CD14-positive monocyte (primary cell): Measurements from ENCODE around the gene AQP7. TPM values are rescaled to one million over a fixed set of nuclear protein-coding genes. Genes with fewer than 3 reads are reported as not detected.
"Not testable (repeated sequence)": the region's sequence is repeated elsewhere in the genome, so short reads cannot be mapped to it uniquely, and the experiment has no call there.

Source experiments
- DNase-seq, 3 donors: peaks; one replicate each; pipeline ENCODE4 v3.0.0-alpha.2; 2011 to 2022
- H2AFZ ChIP-seq: 2 replicates; pipeline ENCODE4 v1.6.0; 2012; ENCODE audit warnings: mild to moderate bottlenecking, low read depth, low read length, inconsistent platforms; ENCODE audit not compliant: insufficient read depth, poor library complexity, severe bottlenecking
- H3K27ac ChIP-seq, 2 donors: 1 replicate in 1 of 2; 2 replicates in 1 of 2; pipeline ENCODE4 v1.5.1; 2012 to 2013; ENCODE audit warnings: low read length in 2 of 2, control low read depth in 1 of 2, inconsistent platforms in 1 of 2, low read depth in 1 of 2, mild to moderate bottlenecking in 1 of 2
- H3K27me3 ChIP-seq, 2 donors: one replicate each; pipeline versions ENCODE4 v1.6.0 to v1.6.1; 2011 to 2013; ENCODE audit warnings: low read length in 2 of 2; ENCODE audit not compliant: control insufficient read depth in 2 of 2, insufficient read depth in 2 of 2
- H3K36me3 ChIP-seq, 2 donors: replicated peaks in 1 of 2; 1 replicate in 1 of 2; 2 replicates in 1 of 2; pipeline versions ENCODE4 v1.5.1 to v1.6.1; 2012 to 2013; ENCODE audit warnings: low read length in 2 of 2, control low read depth in 1 of 2, inconsistent platforms in 1 of 2, mild to moderate bottlenecking in 1 of 2; ENCODE audit not compliant: insufficient read depth in 2 of 2, control insufficient read depth in 1 of 2
- H3K4me1 ChIP-seq, 2 donors: 1 replicate in 1 of 2; 2 replicates in 1 of 2; pipeline versions ENCODE4 v1.5.1 to v1.6.1; 2012 to 2013; ENCODE audit warnings: low read length in 2 of 2, control low read depth in 1 of 2, inconsistent platforms in 1 of 2, mild to moderate bottlenecking in 1 of 2, moderate library complexity in 1 of 2; ENCODE audit not compliant: insufficient read depth in 2 of 2, control insufficient read depth in 1 of 2
- H3K4me2 ChIP-seq: replicated peaks from 2 replicates; pipeline ENCODE3; 2012; ENCODE audit warnings: low read length, moderate library complexity, mild to moderate bottlenecking; ENCODE audit not compliant: poor library complexity, severe bottlenecking; ENCODE audit errors: extremely low read depth
- H3K4me3 ChIP-seq, 3 experiments: fragments of 200-600 bp in 1 of 3; sonication (generic) in 1 of 3; replicated peaks in 1 of 3; 1 replicate in 2 of 3; 2 replicates in 1 of 3; pipeline ENCODE4 v1.5.1; 2011 to 2013; ENCODE audit warnings: low read length in 3 of 3, mild to moderate bottlenecking in 3 of 3, control low read depth in 2 of 3, low read depth in 2 of 3, inconsistent platforms in 1 of 3, moderate library complexity in 1 of 3
- H3K79me2 ChIP-seq: 2 replicates; pipeline ENCODE4 v1.6.0; 2012; ENCODE audit warnings: mild to moderate bottlenecking, control low read depth, inconsistent platforms, low read length, moderate library complexity; ENCODE audit not compliant: insufficient read depth
- H3K9ac ChIP-seq: 2 replicates; pipeline ENCODE4 v1.6.0; 2017; ENCODE audit warnings: low read length, mild to moderate bottlenecking; ENCODE audit not compliant: insufficient read depth, poor library complexity, severe bottlenecking
- H3K9me3 ChIP-seq, 2 donors: replicated peaks in 1 of 2; 1 replicate in 1 of 2; 2 replicates in 1 of 2; pipeline versions ENCODE4 v1.5.1 to v1.6.1; 2012 to 2013; ENCODE audit warnings: low read length in 2 of 2, control low read depth in 1 of 2; ENCODE audit not compliant: control insufficient read depth in 1 of 2, insufficient read depth in 1 of 2
- H4K20me1 ChIP-seq: 2 replicates; pipeline ENCODE4 v1.6.0; 2012; ENCODE audit warnings: mild to moderate bottlenecking, low read length, control low read depth, moderate library complexity; ENCODE audit not compliant: insufficient read depth
- H3K27ac Mint-ChIP-seq, 7 donors: one replicate each; pipeline ENCODE4 v1.8.0; 2020; ENCODE audit warnings: mild to moderate bottlenecking in 7 of 7, mixed read lengths in 7 of 7, moderate library complexity in 6 of 7, inconsistent platforms in 2 of 7
- H3K27me3 Mint-ChIP-seq, 3 donors: one replicate each; pipeline ENCODE4 v1.8.0; 2021 to 2022; ENCODE audit warnings: low read depth in 3 of 3, mild to moderate bottlenecking in 3 of 3, mixed read lengths in 3 of 3, moderate library complexity in 3 of 3, inconsistent platforms in 1 of 3
- H3K36me3 Mint-ChIP-seq, 2 donors: one replicate each; pipeline ENCODE4 v1.8.0; 2020; ENCODE audit warnings: mixed read lengths in 2 of 2, inconsistent platforms in 1 of 2, mild to moderate bottlenecking in 1 of 2
- H3K4me1 Mint-ChIP-seq: one replicate; pipeline ENCODE4 v1.8.0; 2020; ENCODE audit warnings: mild to moderate bottlenecking, mixed read lengths
- H3K4me3 Mint-ChIP-seq, 2 donors: one replicate each; pipeline ENCODE4 v1.8.0; 2020; ENCODE audit warnings: mild to moderate bottlenecking in 2 of 2, mixed read lengths in 2 of 2, moderate library complexity in 1 of 2
- H3K9me3 Mint-ChIP-seq, 7 donors: one replicate each; pipeline ENCODE4 v1.8.0; 2020 to 2022; ENCODE audit warnings: mixed read lengths in 7 of 7, mild to moderate bottlenecking in 6 of 7, moderate library complexity in 6 of 7, inconsistent platforms in 2 of 7
- CTCF ChIP-seq: fragments of 200-600 bp; IDR thresholded peaks from one replicate; pipeline ENCODE4 v1.8.0; 2022; ENCODE audit warnings: antibody characterized with exemption, mild to moderate bottlenecking
- WGBS: methylation state at CpG from one replicate; pipeline ENCODE4 v1.1.5; 2013; ENCODE audit warnings: missing lambda C conversion rate; ENCODE audit not compliant: insufficient coverage; 5-methylcytosine and 5-hydroxymethylcytosine counted together
- intact Hi-C, 2 donors: fragments of 100-400 bp; cut with micrococcal nuclease; formaldehyde crosslinking; loops; one replicate each; pipeline versions ENCODE4 v1.15.0 to v1.15.1; 2023
- polyA plus RNA-seq, 3 donors: library from polyadenylated mRNA; depleted of rRNA in 1 of 3; unstranded in 2 of 3; stranded (reverse) in 1 of 3; fragments of 300-500 nt in 2 of 3; fragments of >200 nt in 1 of 3; fragmentation: Illumina TruSeq in 2 of 3; gene quantifications; 1 replicate in 2 of 3; 2 replicates in 1 of 3; pipeline ENCODE4 v1.2.3, GENCODE V29; 2012 to 2021

Gene AQP7
- polyA plus RNA-seq, 3 donors: not detected

- WGBS: 100% methylated on average over 2 of the region's 2 CpGs
- Mint-ChIP-seq H3K36me3 (peaks cover 84 to 94% of the 10 kb centered on the region in 2 donors), H3K4me1 (no peaks in the 10 kb centered on the region), H3K27me3 (peaks cover 0 to 2% (median 0%) of the 10 kb centered on the region in 3 donors), H3K9me3 (no peaks in the 10 kb centered on the region), H3K27ac (peak overlapping the region in 1 of 7 donors; percentile 66), H3K4me3 (no peak overlapping the region)
- Histone ChIP-seq H3K27me3 (no peaks in the 10 kb centered on the region), H4K20me1 (no peaks in the 10 kb centered on the region), H2AFZ (no peak overlapping the region), H3K9ac (no peak overlapping the region), H3K4me1 (no peaks in the 10 kb centered on the region), H3K79me2 (no peaks in the 10 kb centered on the region), H3K4me3 (no peak overlapping the region), H3K9me3 (no peaks in the 10 kb centered on the region), H3K4me2 (no peak overlapping the region), H3K36me3 (peaks cover 77 to 87% of the 10 kb centered on the region in 2 donors), H3K27ac (no peak overlapping the region)
- TF ChIP-seq CTCF: no peak
- intact Hi-C loops: no loop called here
- no peak for DNase-seq
Observed at GRCh38 chr9:33366979-33367480, 35.3 kb downstream of the AQP7 start.

GRCh38 chr9:33364814-33365213, 37.6 kb downstream of the AQP7 start:
- H3K4me3 ChIP-seq, H2AFZ ChIP-seq, H3K27me3 ChIP-seq, intact Hi-C loops, H3K27ac Mint-ChIP-seq, H3K9me3 ChIP-seq, H3K4me1 Mint-ChIP-seq, DNase-seq, H3K79me2 ChIP-seq, H3K4me1 ChIP-seq, H3K27ac ChIP-seq, H3K4me2 ChIP-seq, H4K20me1 ChIP-seq, H3K9ac ChIP-seq, H3K9me3 Mint-ChIP-seq, H3K4me3 Mint-ChIP-seq, H3K27me3 Mint-ChIP-seq: not testable (repeated sequence)
- peaks cover 59 to 77% of the 10 kb centered on the region in 2 donors for H3K36me3 ChIP-seq
- 98% methylated on average over 3 of the region's 4 CpGs for WGBS
- H3K36me3 Mint-ChIP-seq: peaks cover 68 to 81% of the 10 kb centered on the region in 2 donors
